Measurements from ENCODE around the gene POU5F2. TPM values are rescaled to one million over a fixed set of nuclear protein-coding genes. Genes with fewer than 3 reads are reported as not detected.

Gene POU5F2
- total and polyA plus RNA-seq, 8 donors: 0.03 to 8.3 (median 2.6) TPM; not detected in 1

GRCh38 chr5:93756372-93756771 lies 15.0 kb upstream of the POU5F2 start:
- DNase-seq: no peak
- WGBS, 5 donors: 89 to 98% (median 95%) methylated on average over 5 of the region's 5 CpGs

DNA sequence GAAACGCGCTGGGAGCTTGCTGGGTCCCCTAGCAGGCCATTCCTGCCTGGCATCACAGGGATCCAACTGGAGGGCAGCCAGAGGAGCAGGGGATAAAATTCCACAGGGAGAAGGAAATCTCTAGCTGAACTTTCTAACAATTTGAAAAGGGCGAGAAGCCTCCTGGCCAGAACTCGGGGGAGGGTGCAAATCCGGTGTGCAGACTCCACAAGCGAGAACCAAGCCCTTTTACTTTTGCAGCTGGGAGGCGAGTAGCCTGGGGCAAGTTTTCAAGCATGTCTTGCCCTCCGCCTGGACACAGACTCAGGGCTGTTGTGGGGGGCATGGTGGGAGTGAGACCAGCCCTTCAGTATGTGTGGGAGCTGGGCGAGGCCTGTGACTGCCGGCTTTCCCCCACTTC lies 14.3 kb upstream of the POU5F2 start:
- peaks cover 0 to 14% (median 3%) of the 10 kb centered on the region in 4 donors for H3K4me1 ChIP-seq

More at GRCh38 chr5:93756372-93756771, 15.0 kb upstream of the POU5F2 start:
- Histone ChIP-seq H3K4me1 (peaks cover 0 to 14% (median 3%) of the 10 kb centered on the region in 4 donors), H3K9me3 (peaks cover 0 to 24% (median 17%) of the 10 kb centered on the region in 4 donors), H3K27ac (no peak overlapping the region), H3K36me3 (peaks cover 0 to 9% (median 1%) of the 10 kb centered on the region in 4 donors), H3K27me3 (no peaks in the 10 kb centered on the region), H3K4me3 (no peak overlapping the region)
- TF ChIP-seq POLR2AphosphoS5 (IDR thresholded peaks at IDR 0.05): no peak
- TF ChIP-seq POLR2A (IDR thresholded peaks at IDR 0.05): no peak
- TF ChIP-seq, protein P1, sequence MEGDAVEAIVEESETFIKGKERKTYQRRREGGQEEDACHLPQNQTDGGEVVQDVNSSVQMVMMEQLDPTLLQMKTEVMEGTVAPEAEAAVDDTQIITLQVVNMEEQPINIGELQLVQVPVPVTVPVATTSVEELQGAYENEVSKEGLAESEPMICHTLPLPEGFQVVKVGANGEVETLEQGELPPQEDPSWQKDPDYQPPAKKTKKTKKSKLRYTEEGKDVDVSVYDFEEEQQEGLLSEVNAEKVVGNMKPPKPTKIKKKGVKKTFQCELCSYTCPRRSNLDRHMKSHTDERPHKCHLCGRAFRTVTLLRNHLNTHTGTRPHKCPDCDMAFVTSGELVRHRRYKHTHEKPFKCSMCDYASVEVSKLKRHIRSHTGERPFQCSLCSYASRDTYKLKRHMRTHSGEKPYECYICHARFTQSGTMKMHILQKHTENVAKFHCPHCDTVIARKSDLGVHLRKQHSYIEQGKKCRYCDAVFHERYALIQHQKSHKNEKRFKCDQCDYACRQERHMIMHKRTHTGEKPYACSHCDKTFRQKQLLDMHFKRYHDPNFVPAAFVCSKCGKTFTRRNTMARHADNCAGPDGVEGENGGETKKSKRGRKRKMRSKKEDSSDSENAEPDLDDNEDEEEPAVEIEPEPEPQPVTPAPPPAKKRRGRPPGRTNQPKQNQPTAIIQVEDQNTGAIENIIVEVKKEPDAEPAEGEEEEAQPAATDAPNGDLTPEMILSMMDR (IDR thresholded peaks at IDR 0.05): no peak
- TF ChIP-seq EP300 (IDR thresholded peaks at IDR 0.05): no peak
- intact Hi-C loops (cut with DNase I; ENCODE audit: low total_unique reads): no loop called here

DNA sequence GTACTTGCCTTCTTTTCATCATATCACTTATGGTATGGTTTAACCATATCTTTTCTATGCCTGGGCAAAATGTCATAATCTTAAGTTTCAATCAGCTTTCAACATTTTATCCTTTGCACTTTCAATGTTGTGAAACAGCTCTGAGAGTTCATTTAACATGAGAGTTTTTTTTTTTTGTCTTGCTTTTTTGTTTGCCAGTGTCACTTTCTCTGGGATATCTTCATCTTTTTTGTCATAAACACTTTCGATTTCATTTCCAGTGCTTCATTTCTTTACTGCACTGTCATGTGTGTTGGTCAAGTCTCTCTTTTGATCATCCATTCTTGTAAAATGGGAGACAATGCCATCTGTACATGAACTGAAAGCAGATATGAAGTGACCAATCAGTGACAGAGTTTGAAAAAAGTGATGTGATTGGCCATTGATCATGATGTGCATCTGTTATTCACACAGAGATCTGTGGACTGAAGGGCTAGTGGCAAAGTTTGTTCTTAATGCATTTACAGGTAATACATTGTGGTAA lies 7.5 kb upstream of the POU5F2 start:
- Histone ChIP-seq H3K27me3 (no peaks in the 10 kb centered on the region), H3K36me3 (no peaks in the 10 kb centered on the region), H3K4me1 (no peaks in the 10 kb centered on the region), H3K27ac (no peak overlapping the region), H3K9me3 (no peaks in the 10 kb centered on the region), H3K4me3 (no peak overlapping the region)
- intact Hi-C loops (cut with DNase I; ENCODE audit: low total_unique reads): no loop called here
- TF ChIP-seq, protein P1 (IDR thresholded peaks at IDR 0.05): no peak
- TF ChIP-seq EP300 (IDR thresholded peaks at IDR 0.05) (no peak), POLR2AphosphoS5 (IDR thresholded peaks at IDR 0.05) (no peak), POLR2A (IDR thresholded peaks at IDR 0.05) (no peak)
- WGBS, 5 donors: 79 to 98% (median 97%) methylated on average over 1 of the region's 1 CpG
- no peak for DNase-seq

More for the DNA sequence above, 14.3 kb upstream of the POU5F2 start:
- Histone ChIP-seq H3K27me3 (no peaks in the 10 kb centered on the region), H3K4me3 (no peak overlapping the region), H3K9me3 (peaks cover 0 to 17% (median 11%) of the 10 kb centered on the region in 4 donors), H3K27ac (no peak overlapping the region), H3K36me3 (peaks cover 0 to 5% (median 1%) of the 10 kb centered on the region in 4 donors)
- TF ChIP-seq, protein P1 (IDR thresholded peaks at IDR 0.05): no peak
- TF ChIP-seq EP300 (IDR thresholded peaks at IDR 0.05) (no peak), POLR2A (IDR thresholded peaks at IDR 0.05) (no peak), POLR2AphosphoS5 (IDR thresholded peaks at IDR 0.05) (no peak)
- intact Hi-C loops (cut with DNase I; ENCODE audit: low total_unique reads): no loop called here
- 77 to 93% (median 91%) methylated on average over 10 of the region's 10 CpGs for WGBS, 5 donors
- no peak for DNase-seq

GRCh38 chr5:93746406-93747056 lies 5.1 kb upstream of the POU5F2 start:
- TF ChIP-seq POLR2AphosphoS5 (IDR thresholded peaks at IDR 0.05) (no peak), POLR2A (IDR thresholded peaks at IDR 0.05) (no peak), EP300 (IDR thresholded peaks at IDR 0.05) (no peak)
- TF ChIP-seq, protein P1 (IDR thresholded peaks at IDR 0.05): no peak
- peaks cover 0 to under 1% (median under 1%) of the 10 kb centered on the region in 4 donors for H3K36me3 ChIP-seq
- no peaks in the 10 kb centered on the region for H3K27me3 ChIP-seq
- no peaks in the 10 kb centered on the region for H3K9me3 ChIP-seq
- H3K27ac ChIP-seq: no peak overlapping the region
- H3K4me1 ChIP-seq: no peaks in the 10 kb centered on the region
- DNase-seq: no peak
- H3K4me3 ChIP-seq: no peak overlapping the region
- intact Hi-C loops (cut with DNase I; ENCODE audit: low total_unique reads): no loop called here
